ENCODE measurements around the gene TMEM243. TPM values are rescaled to one million over a fixed set of nuclear protein-coding genes. Genes with fewer than 3 reads are reported as not detected.

TMEM243 gene
- total and polyA plus RNA-seq, 2 of the 13 experiments (the other 11 are each of a cell fraction or from before 2014, with no cell fraction given): 25.1 to 31.2 TPM

- TF ChIP-seq ZNF550 (CRISPR knock-in tag; IDR thresholded peaks at IDR 0.05; ENCODE audit: borderline replicate concordance) (no peak), YEATS4 (CRISPR knock-in tag; IDR thresholded peaks at IDR 0.05; ENCODE audit: borderline replicate concordance) (peak; percentile 85), MTF2 (CRISPR knock-in tag; IDR thresholded peaks at IDR 0.05; ENCODE audit: borderline replicate concordance) (no peak), NR2F6 (IDR thresholded peaks at IDR 0.05) (no peak), NR2F6 (CRISPR knock-in tag; IDR thresholded peaks at IDR 0.05) (peak; percentile 40; the same call in 1 of the 2 replicates), ZFP82 (CRISPR knock-in tag; IDR thresholded peaks at IDR 0.05; ENCODE audit: borderline replicate concordance) (peak; percentile 87; the same call in 1 of the 2 replicates), USF2 (IDR thresholded peaks at IDR 0.05; ENCODE audit: low read depth, low read length) (no peak), USF2 (CRISPR knock-in tag; IDR thresholded peaks at IDR 0.05; ENCODE audit: borderline replicate concordance) (no peak; the same call in 1 of the 2 replicates), HOXA9 (CRISPR knock-in tag; IDR thresholded peaks at IDR 0.05; ENCODE audit: borderline replicate concordance) (no peak), HOXA5 (CRISPR knock-in tag; IDR thresholded peaks at IDR 0.05) (no peak; the same call in none of the 2 replicates), FOXP1 (IDR thresholded peaks at IDR 0.05) (no peak), FOXP1 (CRISPR knock-in tag; IDR thresholded peaks at IDR 0.05) (no peak), ZNF224 (CRISPR knock-in tag; IDR thresholded peaks at IDR 0.05) (peak; percentile 91; the same call in 1 of the 2 replicates), FOXO4 (CRISPR knock-in tag; conservative IDR thresholded peaks at IDR 0.05) (no peak), ZNF343 (CRISPR knock-in tag; IDR thresholded peaks at IDR 0.05) (peak; percentile 91), ARID2 (CRISPR knock-in tag; IDR thresholded peaks at IDR 0.05; ENCODE audit: borderline replicate concordance) (no peak; the same call in 1 of the 2 replicates), NFIB (CRISPR knock-in tag; IDR thresholded peaks at IDR 0.05; ENCODE audit: borderline replicate concordance) (no peak), ZNF496 (CRISPR knock-in tag; IDR thresholded peaks at IDR 0.05; ENCODE audit: insufficient replicate concordance) (no peak), ZBTB1 (CRISPR knock-in tag; IDR thresholded peaks at IDR 0.05; ENCODE audit: borderline replicate concordance) (no peak), DPF2 (CRISPR knock-in tag; IDR thresholded peaks at IDR 0.05; ENCODE audit: borderline replicate concordance, low read depth) (peak; percentile 17; the same call in 1 of the 2 replicates)
Measured at GRCh38 chr7:87152112-87152896, 67.2 kb downstream of the TMEM243 start, which contains the start of gene DMTF1 (continued).
